IMR-90 (cell line): ENCODE results near the gene RPS28. TPM values are rescaled to one million over a fixed set of nuclear protein-coding genes. Genes with fewer than 3 reads are reported as not detected.

ENCODE experiments used
- ATAC-seq: fragments of 200-7000 bp; cut with Tn5 transposase; 2 replicates; pipeline ENCODE4 v1.9.1; 2020; ENCODE audit warnings: low read depth, mild to moderate bottlenecking, moderate library complexity
- BruUV-seq: library from RNA; stranded (reverse); fragments of 400-500 nt; replicated peaks from 2 replicates; lab custom pipeline; 2021; lab: Mats Ljungman, UMichigan
- CTCF ChIA-PET: fragments of 300-600 bp; formaldehyde crosslinking; extraction: SDS; loops from one replicate; lab custom pipeline; 2021; ENCODE audit warnings: antibody characterized with exemption; lab: Yijun Ruan, JAX
- POLR2A ChIA-PET: fragments of 300-600 bp; sonication (Branson Sonifier 250); formaldehyde crosslinking; loops from one replicate; lab custom pipeline; 2022; ENCODE audit warnings: antibody characterized with exemption; ENCODE audit not compliant: unreplicated experiment; lab: Charles Lee
- DNase-seq: peaks from one replicate; pipeline ENCODE4 v3.0.0; 2013
- H2AFZ ChIP-seq: replicated peaks from 2 replicates; pipeline ENCODE3; 2013; ENCODE audit warnings: low read length, mild to moderate bottlenecking; ENCODE audit not compliant: poor library complexity
- H2AK5ac ChIP-seq: 2 replicates; pipeline ENCODE4 v1.6.1; 2013; ENCODE audit warnings: low read depth, low read length, inconsistent platforms
- H2AK9ac ChIP-seq: replicated peaks from 2 replicates; pipeline ENCODE3; 2013; ENCODE audit warnings: mild to moderate bottlenecking, low read depth, low read length, moderate library complexity; ENCODE audit not compliant: poor library complexity
- H2BK120ac ChIP-seq: 2 replicates; pipeline ENCODE4 v1.6.1; 2013; ENCODE audit warnings: low read depth, low read length, inconsistent platforms
- H2BK15ac ChIP-seq: 3 replicates; pipeline ENCODE4 v1.6.1; 2013; ENCODE audit warnings: low read depth, low read length, inconsistent platforms
- H2BK20ac ChIP-seq: 2 replicates; pipeline ENCODE4 v1.6.1; 2013; ENCODE audit warnings: low read depth, mild to moderate bottlenecking, inconsistent platforms, low read length, moderate library complexity
- H2BK5ac ChIP-seq: 2 replicates; pipeline ENCODE4 v1.6.1; 2013; ENCODE audit warnings: mild to moderate bottlenecking, low read depth, low read length, inconsistent platforms; ENCODE audit not compliant: poor library complexity, severe bottlenecking
- H3K14ac ChIP-seq: replicated peaks from 2 replicates; pipeline ENCODE4 v1.6.1; 2013; ENCODE audit warnings: low read depth, low read length, inconsistent platforms
- H3K18ac ChIP-seq: 2 replicates; pipeline ENCODE4 v1.6.1; 2013; ENCODE audit warnings: low read depth, low read length, control low read depth
- H3K23ac ChIP-seq: 2 replicates; pipeline ENCODE4 v1.6.1; 2013; ENCODE audit warnings: low read depth, low read length, inconsistent platforms
- H3K27ac ChIP-seq: 2 replicates; pipeline ENCODE4 v1.5.1; 2013; ENCODE audit warnings: mild to moderate bottlenecking, control low read depth, low read length; ENCODE audit not compliant: insufficient read depth
- H3K27me3 ChIP-seq: 2 replicates; pipeline ENCODE4 v1.6.1; 2013; ENCODE audit warnings: low read length; ENCODE audit not compliant: control insufficient read depth, insufficient read depth
- H3K36me3 ChIP-seq: 2 replicates; pipeline ENCODE4 v1.6.1; 2013; ENCODE audit warnings: low read length, mixed read lengths; ENCODE audit not compliant: control insufficient read depth, insufficient read depth
- H3K4ac ChIP-seq: 2 replicates; pipeline ENCODE4 v1.6.1; 2013; ENCODE audit warnings: low read depth, low read length, inconsistent platforms
- H3K4me1 ChIP-seq: 2 replicates; pipeline ENCODE4 v1.6.1; 2013; ENCODE audit warnings: low read length, mixed read lengths; ENCODE audit not compliant: control insufficient read depth, insufficient read depth
- H3K4me2 ChIP-seq: 2 replicates; pipeline ENCODE4 v1.6.1; 2013; ENCODE audit warnings: low read depth, mild to moderate bottlenecking, control low read depth, low read length, moderate library complexity
- H3K4me3 ChIP-seq: 2 replicates; pipeline ENCODE4 v1.5.1; 2013; ENCODE audit warnings: low read depth, mild to moderate bottlenecking, control low read depth, low read length, moderate library complexity; ENCODE audit not compliant: insufficient read depth
- H3K56ac ChIP-seq: 2 replicates; pipeline ENCODE4 v1.6.1; 2013; ENCODE audit warnings: low read length, inconsistent platforms; ENCODE audit not compliant: insufficient read depth; ENCODE audit errors: extremely low read depth
- H3K79me1 ChIP-seq, 2 experiments: 2 replicates each; pipeline ENCODE4 v1.6.1; 2013; ENCODE audit warnings: low read length in 2 of 2, inconsistent platforms in 1 of 2, low read depth in 1 of 2
- H3K9ac ChIP-seq: 2 replicates; pipeline ENCODE4 v1.6.1; 2013; ENCODE audit warnings: low read depth, low read length, control low read depth
- H3K9me1 ChIP-seq: 2 replicates; pipeline ENCODE4 v1.6.1; 2013; ENCODE audit warnings: low read length, inconsistent platforms; ENCODE audit not compliant: insufficient read depth
- H3K9me3 ChIP-seq: 2 replicates; pipeline ENCODE4 v1.6.1; 2013; ENCODE audit warnings: low read length; ENCODE audit not compliant: control insufficient read depth, insufficient read depth
- H4K20me1 ChIP-seq: 2 replicates; pipeline ENCODE4 v1.6.1; 2013; ENCODE audit warnings: low read length, inconsistent platforms; ENCODE audit not compliant: insufficient read depth
- H4K5ac ChIP-seq: 2 replicates; pipeline ENCODE4 v1.6.1; 2013; ENCODE audit warnings: mild to moderate bottlenecking, low read depth, low read length, control low read depth
- H4K8ac ChIP-seq, 2 experiments: 2 replicates each; pipeline ENCODE4 v1.6.1; 2013; ENCODE audit warnings: low read depth in 2 of 2, low read length in 2 of 2, control low read depth in 1 of 2, inconsistent platforms in 1 of 2
- H4K91ac ChIP-seq: 2 replicates; pipeline ENCODE4 v1.6.1; 2013; ENCODE audit warnings: low read depth, low read length, inconsistent platforms; ENCODE audit not compliant: insufficient read depth
- CHD1 ChIP-seq: IDR thresholded peaks from 2 replicates; pipeline ENCODE4 v1.6.1; 2012; ENCODE audit warnings: low read depth, low read length, improper control_type of control experiment
- MAFK ChIP-seq: IDR thresholded peaks from 2 replicates; pipeline ENCODE4 v1.6.1; 2012; ENCODE audit warnings: low read depth, low read length, improper control_type of control experiment
- MAZ ChIP-seq: IDR thresholded peaks from 2 replicates; pipeline ENCODE4 v1.6.1; 2012; ENCODE audit warnings: low read depth, mild to moderate bottlenecking, low read length, improper control_type of control experiment, moderate library complexity, borderline replicate concordance
- MXI1 ChIP-seq: IDR thresholded peaks from 2 replicates; pipeline ENCODE4 v1.6.1; 2012; ENCODE audit warnings: low read depth, mild to moderate bottlenecking, low read length, moderate library complexity, borderline replicate concordance
- NFE2L2 ChIP-seq: fragments of 150-350 bp; IDR thresholded peaks from 2 replicates; pipeline ENCODE4 v1.6.1; 2016; ENCODE audit warnings: low read depth, mild to moderate bottlenecking, low read length
- POLR2A ChIP-seq: IDR thresholded peaks from 2 replicates; pipeline ENCODE4 v1.6.1; 2012; ENCODE audit warnings: mild to moderate bottlenecking, low read depth, low read length
- RAD21 ChIP-seq: IDR thresholded peaks from 2 replicates; pipeline ENCODE4 v1.6.1; 2012; ENCODE audit warnings: low read length, improper control_type of control experiment
- RCOR1 ChIP-seq: IDR thresholded peaks from 2 replicates; pipeline ENCODE4 v1.6.1; 2012; ENCODE audit warnings: mild to moderate bottlenecking, low read length, improper control_type of control experiment; ENCODE audit not compliant: insufficient replicate concordance
- RFX5 ChIP-seq: IDR thresholded peaks from 2 replicates; pipeline ENCODE4 v1.8.0; 2012; ENCODE audit warnings: low read depth, mild to moderate bottlenecking, low read length, moderate library complexity
- SMC3 ChIP-seq: fragments of 150-350 bp; IDR thresholded peaks from 2 replicates; pipeline ENCODE4 v1.6.1; 2016; ENCODE audit warnings: low read depth, mild to moderate bottlenecking, antibody characterized with exemption, low read length, moderate library complexity
- WGBS, 2 experiments: methylation state at CpG; one replicate each; pipeline versions ENCODE4 v1.1.5 to v1.1.7; 2013; ENCODE audit warnings: missing lambda C conversion rate in 2 of 2; ENCODE audit not compliant: insufficient read length in 1 of 2; ENCODE audit errors: extremely low coverage in 2 of 2; 5-methylcytosine and 5-hydroxymethylcytosine counted together
- dilution Hi-C: fragments of 300-500 bp; cut with HindIII; formaldehyde crosslinking; loops from one replicate; pipeline ENCODE4 v1.14.3; 2018; ENCODE audit warnings: low sequenced_read_pairs; ENCODE audit not compliant: unreplicated experiment
- in situ Hi-C: fragments of 300-500 bp; cut with MboI; formaldehyde crosslinking; loops from 3 replicates; pipeline ENCODE4 v1.14.3; 2019; ENCODE audit warnings: low sequenced_read_pairs, inconsistent platforms, mixed read lengths
- intact Hi-C: fragments of 100-400 bp; cut with micrococcal nuclease; formaldehyde crosslinking; loops from 2 replicates; pipeline ENCODE4 v1.10.0; 2022
- polyA plus RNA-seq, 3 experiments: library from polyadenylated mRNA; depleted of rRNA; stranded (reverse); fragments of >200 nt; gene quantifications; 2 replicates each; pipeline ENCODE4 v1.2.3, GENCODE V29; 2012; ENCODE audit warnings: low replicate concordance in 1 of 3
- total RNA-seq: library from RNA; depleted of rRNA; stranded (reverse); fragments of >200 nt; gene quantifications from 2 replicates; pipeline ENCODE4 v1.2.3, GENCODE V29; 2012
- TF ChIP-seq, protein P1 (sequence below): fragments of 150-350 bp; IDR thresholded peaks from 2 replicates; pipeline ENCODE4 v1.6.1; 2016; ENCODE audit warnings: low read depth, mild to moderate bottlenecking, low read length, moderate library complexity, borderline replicate concordance
- TF ChIP-seq, protein P2 (sequence below): conservative IDR thresholded peaks from 2 replicates; pipeline ENCODE4 v1.5.1; 2012; ENCODE audit warnings: mild to moderate bottlenecking, low read depth, low read length, improper control_type of control experiment

RPS28 gene
- total and polyA plus RNA-seq, 2 of the 4 experiments (the other 2 are of a cell fraction): 143 to 643 TPM

DNA sequence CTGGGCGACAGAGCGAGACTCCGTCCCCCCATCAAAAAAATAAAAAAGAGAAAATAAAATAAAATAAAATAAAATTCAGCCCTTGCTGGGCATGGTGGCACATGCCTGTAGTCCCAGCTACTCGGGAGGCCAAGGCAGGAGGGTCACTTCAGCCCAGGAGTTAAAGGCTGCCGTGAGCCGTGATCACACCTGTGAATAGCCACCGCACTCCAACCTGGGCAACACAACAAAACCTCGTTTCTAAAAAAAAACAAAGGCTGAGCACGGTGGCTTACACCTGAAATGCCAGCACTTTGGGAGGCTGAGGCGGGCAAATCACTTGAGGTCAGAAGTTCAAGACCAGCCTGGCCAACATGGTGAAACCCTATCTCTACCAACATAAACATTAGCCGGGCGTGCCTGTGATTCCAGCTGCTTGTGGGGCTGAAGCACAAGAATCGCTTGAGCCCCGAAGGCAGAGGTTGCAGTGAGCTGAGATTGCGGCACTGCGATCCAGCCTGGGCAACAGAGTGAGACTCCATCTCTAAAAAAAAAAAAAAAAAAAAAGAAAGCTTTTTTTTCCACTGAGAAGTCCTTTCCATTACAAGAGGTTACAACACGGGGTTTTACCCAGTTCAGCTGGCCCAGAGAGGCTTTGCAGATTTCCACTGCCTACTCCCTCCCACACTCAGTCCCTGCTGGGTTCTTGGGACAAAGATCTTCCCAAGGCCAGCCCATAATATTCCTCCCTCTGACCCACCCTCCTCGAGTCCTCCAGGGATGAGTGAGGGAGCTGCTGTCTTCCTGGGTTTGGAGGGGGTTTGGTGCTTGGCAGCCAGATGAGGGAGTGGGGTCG is 49.1 kb downstream of the RPS28 start (continued):
- TF ChIP-seq CHD1: no peak

- Histone ChIP-seq H3K56ac (no peak overlapping the region), H3K23ac (no peak overlapping the region), H3K27ac (no peak overlapping the region), H2BK5ac (no peak overlapping the region), H2AK5ac (peak overlapping the region; percentile 16), H2AK9ac (no peak overlapping the region), H3K4me1 (peaks cover 20% of the 10 kb centered on the region), H3K9ac (no peak overlapping the region), H3K36me3 (peaks cover 25% of the 10 kb centered on the region), H2BK120ac (no peak overlapping the region), H3K9me3 (no peaks in the 10 kb centered on the region), H4K20me1 (peaks cover 10% of the 10 kb centered on the region), H2BK20ac (no peak overlapping the region), H3K14ac (no peak overlapping the region), H3K4me3 (no peak overlapping the region), H4K8ac (no peak overlapping the region), H3K9me1 (peaks cover 16% of the 10 kb centered on the region), H3K4ac (0 out of 2 replicates have a peak overlapping the region, but pooled peaks have one; percentile 12), H2BK15ac (no peak overlapping the region), H3K4me2 (no peak overlapping the region), H2AFZ (no peak overlapping the region), H3K79me1 (peaks cover 8 to 36% of the 10 kb centered on the region in 2 experiments; a peak in 3 of 4 replicates), H4K5ac (no peak overlapping the region), H3K27me3 (no peaks in the 10 kb centered on the region), H3K18ac (no peak overlapping the region), H4K91ac (0 out of 2 replicates have a peak overlapping the region, but pooled peaks have one; percentile 35)
- no peak for DNase-seq
- CTCF ChIA-PET: no interaction called here
- intact Hi-C loops: no loop called here
- in situ Hi-C loops: no loop called here
- POLR2A ChIA-PET: no interaction called here
- dilution Hi-C loops: no loop called here
- no TSS peak for BruUV-seq
- 89% methylated on average over 13 of the region's 28 CpGs; no CpG with 5 or more reads in 1 of the 2 experiments for WGBS, 2 experiments
- ATAC-seq: no peak
- TF ChIP-seq CHD1: no peak
- TF ChIP-seq RAD21: no peak
- TF ChIP-seq, protein P1, sequence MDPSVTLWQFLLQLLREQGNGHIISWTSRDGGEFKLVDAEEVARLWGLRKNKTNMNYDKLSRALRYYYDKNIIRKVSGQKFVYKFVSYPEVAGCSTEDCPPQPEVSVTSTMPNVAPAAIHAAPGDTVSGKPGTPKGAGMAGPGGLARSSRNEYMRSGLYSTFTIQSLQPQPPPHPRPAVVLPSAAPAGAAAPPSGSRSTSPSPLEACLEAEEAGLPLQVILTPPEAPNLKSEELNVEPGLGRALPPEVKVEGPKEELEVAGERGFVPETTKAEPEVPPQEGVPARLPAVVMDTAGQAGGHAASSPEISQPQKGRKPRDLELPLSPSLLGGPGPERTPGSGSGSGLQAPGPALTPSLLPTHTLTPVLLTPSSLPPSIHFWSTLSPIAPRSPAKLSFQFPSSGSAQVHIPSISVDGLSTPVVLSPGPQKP: no peak
- no peak for TF ChIP-seq SMC3
- no peak for TF ChIP-seq RFX5
- no peak for TF ChIP-seq POLR2A
- TF ChIP-seq MXI1: no peak
- TF ChIP-seq MAFK: no peak
- no peak for TF ChIP-seq NFE2L2
- TF ChIP-seq, protein P2, sequence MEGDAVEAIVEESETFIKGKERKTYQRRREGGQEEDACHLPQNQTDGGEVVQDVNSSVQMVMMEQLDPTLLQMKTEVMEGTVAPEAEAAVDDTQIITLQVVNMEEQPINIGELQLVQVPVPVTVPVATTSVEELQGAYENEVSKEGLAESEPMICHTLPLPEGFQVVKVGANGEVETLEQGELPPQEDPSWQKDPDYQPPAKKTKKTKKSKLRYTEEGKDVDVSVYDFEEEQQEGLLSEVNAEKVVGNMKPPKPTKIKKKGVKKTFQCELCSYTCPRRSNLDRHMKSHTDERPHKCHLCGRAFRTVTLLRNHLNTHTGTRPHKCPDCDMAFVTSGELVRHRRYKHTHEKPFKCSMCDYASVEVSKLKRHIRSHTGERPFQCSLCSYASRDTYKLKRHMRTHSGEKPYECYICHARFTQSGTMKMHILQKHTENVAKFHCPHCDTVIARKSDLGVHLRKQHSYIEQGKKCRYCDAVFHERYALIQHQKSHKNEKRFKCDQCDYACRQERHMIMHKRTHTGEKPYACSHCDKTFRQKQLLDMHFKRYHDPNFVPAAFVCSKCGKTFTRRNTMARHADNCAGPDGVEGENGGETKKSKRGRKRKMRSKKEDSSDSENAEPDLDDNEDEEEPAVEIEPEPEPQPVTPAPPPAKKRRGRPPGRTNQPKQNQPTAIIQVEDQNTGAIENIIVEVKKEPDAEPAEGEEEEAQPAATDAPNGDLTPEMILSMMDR: no peak
- no peak for TF ChIP-seq RCOR1
- TF ChIP-seq MAZ: no peak
Measured at GRCh38 chr19:8371011-8371804, 49.9 kb downstream of the RPS28 start.
